NCI-H774 (cell line): ENCODE data around the gene WSCD1.
A peak's percentile ranks its signal among the peaks of the same experiment; 100 is the strongest.

Experiments
- DNase-seq: peaks from one replicate; lab custom pipeline; 2025; lab: John Stamatoyannopoulos, UW

WSCD1 gene

GRCh38 chr17:6059406-6059805 lies 10.8 kb upstream of the WSCD1 start:
- DNase-seq = no peak

DNA sequence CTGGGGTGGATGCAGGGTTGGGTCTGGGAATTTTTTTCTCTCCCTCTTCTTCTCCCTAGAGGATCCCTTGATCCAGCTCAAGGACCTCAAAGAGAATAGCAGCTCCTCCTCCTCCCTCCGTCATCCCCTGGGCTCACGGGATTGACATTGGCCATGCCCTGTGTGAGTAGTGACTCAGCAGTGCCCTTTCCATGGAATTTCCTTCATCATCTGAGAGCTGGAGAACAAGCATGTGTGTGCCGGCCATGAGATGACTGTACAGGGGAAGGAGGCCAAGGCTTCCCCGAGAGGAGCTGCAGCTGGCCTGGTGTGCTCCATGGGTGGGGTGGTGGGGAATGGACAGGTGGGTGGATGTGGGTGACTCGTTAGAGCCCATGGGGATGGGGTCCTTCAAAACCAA lies 8.9 kb upstream of the WSCD1 start:
- DNase-seq = no peak

- no peak for DNase-seq
These were observed 5.3 kb upstream of the WSCD1 start for GRCh38 chr17:6064868-6065267.

DNA sequence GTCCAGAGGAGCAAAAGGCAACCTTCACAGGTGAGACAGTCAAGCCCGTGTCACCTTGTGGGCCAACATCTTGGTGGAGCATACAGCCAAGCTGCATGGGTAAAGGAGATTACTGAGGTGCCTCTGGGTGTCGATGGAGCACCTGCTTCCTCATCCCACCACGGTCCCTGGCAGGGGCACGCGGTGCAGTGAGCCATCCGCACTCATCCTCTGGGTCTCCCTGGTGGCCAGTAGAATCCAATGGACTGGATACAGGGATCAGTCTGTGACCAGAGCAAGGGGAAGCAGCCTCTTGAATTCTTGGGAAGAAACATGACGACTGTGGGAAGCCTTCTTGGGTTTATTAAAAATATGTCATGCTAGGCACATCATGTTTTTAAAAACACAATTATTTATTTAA lies 4.8 kb upstream of the WSCD1 start:
- DNase-seq = no peak

- DNase-seq = no peak
These were observed 3.8 kb upstream of the WSCD1 start for GRCh38 chr17:6066183-6066948.

DNA sequence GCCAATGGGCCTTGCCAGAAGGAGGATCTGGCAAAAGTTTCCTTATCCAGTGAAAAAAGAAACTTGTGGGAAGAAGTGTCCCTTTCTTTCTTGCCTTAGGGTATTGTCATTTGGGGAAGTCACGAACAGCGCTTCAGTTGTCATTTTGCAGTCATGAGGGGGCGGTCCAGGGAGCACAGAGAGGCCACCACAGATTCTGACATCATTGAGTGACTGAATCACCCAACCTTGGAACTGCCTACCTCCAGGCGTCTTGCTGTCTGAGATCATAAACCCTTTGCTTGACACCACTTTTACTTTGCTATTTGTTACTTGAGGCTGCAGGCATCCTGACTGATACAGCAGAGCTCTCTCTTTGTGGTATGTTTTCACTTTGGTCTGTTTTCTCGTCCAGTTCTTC lies 3.1 kb upstream of the WSCD1 start:
- no peak for DNase-seq

DNA sequence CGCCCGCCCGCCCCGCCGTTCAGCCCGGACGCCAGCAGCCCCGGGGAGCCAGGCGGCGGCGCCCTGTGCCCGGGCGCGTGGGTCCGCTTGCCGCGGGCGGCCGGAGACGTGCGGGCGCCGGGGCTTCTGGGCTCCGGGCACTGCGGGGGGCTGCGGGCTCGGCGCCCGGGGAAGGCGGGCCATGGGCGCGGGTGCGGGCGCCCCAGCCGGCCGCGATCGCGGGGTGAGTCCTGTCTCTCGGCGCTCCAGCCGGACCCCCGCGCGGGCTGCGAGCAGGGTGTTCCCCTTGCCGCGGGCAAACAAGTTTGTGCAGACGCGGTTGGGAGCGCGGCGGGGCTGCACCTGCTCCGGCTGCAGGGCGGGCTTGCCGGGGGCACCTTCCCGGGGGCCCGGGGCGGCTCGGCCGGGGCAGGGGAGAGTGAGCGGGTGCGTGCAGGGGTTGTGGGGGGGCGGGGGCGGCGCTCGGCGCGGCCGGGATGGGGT lies 292 bp downstream of the WSCD1 start:
- no peak for DNase-seq

DNA sequence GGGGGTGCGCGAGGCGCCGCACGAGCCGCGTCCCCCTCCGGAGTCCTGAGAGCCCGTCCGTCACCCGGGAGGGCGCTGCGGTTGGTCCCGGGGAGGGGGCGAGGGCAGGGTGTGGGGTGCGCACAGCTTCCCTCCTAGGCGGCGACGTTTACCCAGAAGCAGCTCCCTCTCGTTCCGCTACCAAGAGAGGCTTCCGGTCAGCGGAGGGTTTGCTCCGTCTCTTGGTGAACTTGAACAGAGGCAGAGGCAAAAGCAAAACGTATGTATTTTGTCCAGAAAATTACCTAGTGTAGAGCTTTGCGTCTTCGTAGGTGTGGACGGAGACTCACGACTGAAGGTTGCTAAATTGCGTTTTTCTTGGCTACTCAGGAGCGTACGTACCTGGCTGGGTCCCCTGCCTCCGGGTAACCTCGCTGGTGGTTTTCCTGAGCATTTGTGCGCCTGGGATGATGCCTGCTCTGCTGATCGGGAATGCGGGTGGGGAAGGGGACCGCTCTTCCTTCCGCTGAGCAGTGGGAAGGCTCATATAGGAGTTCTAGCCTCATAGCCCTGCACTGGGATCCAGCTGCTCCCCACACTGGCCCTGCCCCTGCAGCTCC lies 833 bp downstream of the WSCD1 start:
- no peak for DNase-seq

GRCh38 chr17:6071528-6072065 lies 1.4 kb downstream of the WSCD1 start:
- DNase-seq = no peak

DNA sequence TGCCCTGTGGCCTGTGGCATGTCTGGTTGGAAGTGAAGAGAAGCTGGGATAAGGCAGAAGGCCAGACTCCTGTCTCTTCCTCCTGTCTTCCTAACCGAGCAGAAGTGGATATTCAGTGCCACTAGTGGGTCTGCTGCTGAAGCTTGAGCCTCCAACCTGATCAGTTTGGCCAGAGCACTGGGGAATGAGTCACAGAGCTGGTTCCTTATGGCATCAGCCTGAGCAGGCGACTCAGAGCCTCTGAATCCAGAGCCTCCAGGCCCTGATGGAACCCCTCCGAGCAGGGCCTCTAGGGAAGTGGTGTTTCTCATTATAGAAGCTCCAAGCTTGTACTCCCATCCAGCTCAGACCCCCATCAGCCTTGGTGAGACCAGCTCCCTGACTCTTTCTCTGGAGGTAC lies 2.0 kb downstream of the WSCD1 start:
- no peak for DNase-seq

GRCh38 chr17:6072611-6073010 lies 2.4 kb downstream of the WSCD1 start:
- no peak for DNase-seq

- no peak for DNase-seq
These were observed 3.4 kb downstream of the WSCD1 start for GRCh38 chr17:6073620-6074019.

DNA sequence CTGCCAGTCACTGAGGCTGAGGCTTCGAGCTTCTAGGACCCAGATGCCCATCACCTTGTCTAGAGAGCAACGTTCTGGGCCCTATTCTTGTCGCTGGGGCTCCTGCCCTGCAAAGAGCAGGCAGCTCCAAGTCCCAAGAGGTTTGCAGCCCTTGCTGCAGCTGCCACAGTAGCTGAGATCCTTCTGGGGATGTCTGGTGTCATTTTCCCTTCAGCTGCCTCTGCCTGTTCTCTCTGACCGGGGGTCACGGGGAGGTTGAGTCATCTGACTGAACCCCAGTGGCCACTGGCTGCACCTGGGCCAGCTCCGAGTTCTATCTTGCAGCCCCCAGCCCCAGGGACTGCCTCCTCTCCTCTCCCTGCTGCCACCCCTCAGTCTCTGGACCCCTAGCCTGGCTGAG lies 4.9 kb downstream of the WSCD1 start:
- no peak for DNase-seq

- DNase-seq = no peak
These were observed 5.7 kb downstream of the WSCD1 start for GRCh38 chr17:6075845-6076244.

DNA sequence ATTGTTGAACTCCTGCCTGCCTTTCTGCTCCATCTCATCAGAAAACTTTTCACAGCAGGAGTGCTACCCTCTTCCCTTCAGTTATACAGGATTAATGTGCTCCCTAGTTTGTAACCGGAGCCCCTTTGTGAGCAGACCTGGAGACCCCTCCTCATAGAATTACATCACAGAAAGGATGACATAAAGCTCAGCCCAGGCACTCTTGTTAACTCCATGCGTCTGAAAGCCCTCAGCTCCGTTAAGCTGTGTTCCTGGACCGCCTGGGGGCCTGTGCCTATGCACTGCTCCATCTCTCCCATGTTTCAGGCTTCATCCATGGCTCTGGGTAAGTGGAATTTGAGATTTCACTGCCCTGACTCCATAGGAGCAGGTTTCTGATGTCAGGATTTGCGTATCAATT lies 7.6 kb downstream of the WSCD1 start:
- no peak for DNase-seq

- DNase-seq = no peak
These were observed 8.3 kb downstream of the WSCD1 start for GRCh38 chr17:6078458-6078871.

- no peak for DNase-seq
These were observed 9.1 kb downstream of the WSCD1 start for GRCh38 chr17:6079155-6079888.

DNA sequence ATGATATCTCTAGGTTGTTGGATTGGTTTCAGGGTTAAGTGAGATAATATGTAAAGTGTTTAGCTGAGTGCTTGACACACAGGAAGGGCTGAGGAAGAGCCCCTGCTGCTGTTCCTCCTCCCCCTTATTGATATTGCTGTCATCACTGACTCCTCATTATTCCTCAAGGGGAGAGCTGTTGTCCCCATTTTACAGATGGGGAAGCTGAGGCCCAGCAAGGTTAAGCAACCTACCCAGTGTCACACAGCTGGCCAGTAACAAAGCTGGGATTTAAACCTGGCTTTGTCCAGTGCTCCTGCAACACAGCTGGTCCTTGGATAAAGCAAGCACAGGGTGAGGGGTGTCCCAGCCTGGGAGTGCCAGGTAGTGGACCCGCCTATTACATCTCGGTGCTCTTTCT lies 9.8 kb downstream of the WSCD1 start:
- DNase-seq = no peak

DNA sequence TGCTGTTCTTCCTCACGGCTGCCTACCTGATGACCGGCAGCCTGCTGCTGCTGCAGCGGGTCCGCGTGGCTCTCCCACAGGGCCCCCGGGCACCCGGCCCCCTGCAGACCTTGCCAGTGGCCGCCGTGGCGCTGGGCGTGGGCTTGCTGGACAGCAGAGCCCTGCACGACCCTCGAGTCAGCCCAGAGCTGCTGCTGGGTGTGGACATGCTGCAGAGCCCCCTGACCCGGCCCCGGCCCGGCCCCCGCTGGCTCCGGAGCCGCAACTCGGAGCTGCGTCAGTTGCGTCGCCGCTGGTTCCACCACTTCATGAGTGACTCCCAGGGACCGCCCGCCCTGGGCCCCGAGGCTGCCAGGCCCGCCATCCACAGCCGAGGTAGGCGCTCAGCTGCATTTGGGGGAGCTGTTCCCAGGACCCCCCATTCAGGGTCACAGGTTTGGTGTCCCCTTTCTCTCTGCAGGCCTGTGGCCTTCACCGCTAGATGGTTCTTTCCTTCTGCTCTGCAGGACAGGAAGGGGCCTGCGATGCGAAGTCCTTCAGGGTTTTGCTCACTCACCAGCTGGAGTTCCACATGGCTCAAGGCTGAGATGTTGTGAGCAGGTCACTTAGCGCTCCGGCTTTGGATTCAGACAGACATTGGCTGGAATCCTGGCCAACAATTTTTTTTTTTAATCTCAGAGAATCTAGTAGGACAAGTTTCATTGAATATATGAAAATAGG lies 10.7 kb downstream of the WSCD1 start:
- no peak for DNase-seq

DNA sequence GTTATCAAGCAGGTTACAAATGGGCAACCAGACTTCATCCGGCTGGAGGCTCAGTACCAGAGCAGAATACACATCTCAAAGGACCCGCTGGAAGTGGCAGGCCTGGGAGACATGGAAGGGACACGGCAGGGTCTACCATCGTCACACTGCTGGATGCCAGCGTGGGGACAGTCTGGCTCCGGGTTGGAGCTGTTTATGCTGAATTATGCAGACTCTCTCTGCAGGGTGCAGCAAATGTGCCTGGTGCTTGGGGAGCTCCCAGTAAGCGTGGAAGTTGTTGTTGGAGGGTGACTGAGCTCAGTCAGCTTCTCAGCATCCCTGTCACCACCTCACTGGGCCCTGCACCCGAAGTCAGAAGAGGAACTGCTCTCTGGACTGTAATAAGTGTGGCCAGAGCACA lies 12.2 kb downstream of the WSCD1 start:
- DNase-seq = no peak

GRCh38 chr17:6084311-6085161 lies 14.4 kb downstream of the WSCD1 start:
- DNase-seq = peak; percentile 18
